H1 (cell line): ENCODE results near the gene TEX13B. TPM values are rescaled to one million over a fixed set of nuclear protein-coding genes. Genes with fewer than 3 reads are reported as not detected.

Experiments used
- CHD1 ChIP-seq: IDR thresholded peaks from 2 replicates; pipeline ENCODE4 v1.6.1; 2012; ENCODE audit warnings: low read depth, low read length, improper control_type of control experiment
- CHD7 ChIP-seq: fragments of 300-600 bp; sonication (generic); IDR thresholded peaks from 2 replicates; pipeline ENCODE4 v1.7.1; 2012; ENCODE audit warnings: low read length, moderate library complexity, mild to moderate bottlenecking, inconsistent platforms; ENCODE audit not compliant: insufficient replicate concordance
- EZH2 ChIP-seq: fragments of 200-600 bp; sonication (generic); IDR thresholded peaks from 2 replicates; pipeline ENCODE4 v1.7.1; 2012; ENCODE audit warnings: low read depth, mild to moderate bottlenecking, moderate library complexity, low read length, inconsistent platforms; ENCODE audit not compliant: severe bottlenecking
- GABPA ChIP-seq: IDR thresholded peaks from 2 replicates; pipeline ENCODE4 v1.6.1; 2011; ENCODE audit warnings: mild to moderate bottlenecking, low read length, moderate library complexity, borderline replicate concordance; ENCODE audit not compliant: insufficient read depth
- KDM4A ChIP-seq: IDR thresholded peaks from one replicate; pipeline ENCODE4 v1.7.1; 2012; ENCODE audit warnings: low read depth, mild to moderate bottlenecking, moderate library complexity, low read length, inconsistent platforms; ENCODE audit not compliant: severe bottlenecking
- RAD21 ChIP-seq, 2 experiments: IDR thresholded peaks in 1 of 2; conservative IDR thresholded peaks in 1 of 2; 2 replicates each; pipeline ENCODE4 v1.6.1; 2011; ENCODE audit warnings: low read depth in 2 of 2, low read length in 2 of 2, improper control_type of control experiment in 1 of 2, inconsistent platforms in 1 of 2, mild to moderate bottlenecking in 1 of 2, moderate library complexity in 1 of 2
- SP1 ChIP-seq: IDR thresholded peaks from 2 replicates; pipeline ENCODE4 v1.6.1; 2011; ENCODE audit warnings: low read depth, low read length
- SRF ChIP-seq: IDR thresholded peaks from 2 replicates; pipeline ENCODE4 v1.6.1; 2011; ENCODE audit warnings: mild to moderate bottlenecking, low read depth, low read length, moderate library complexity
- SUZ12 ChIP-seq: fragments of 200-600 bp; sonication (generic); IDR thresholded peaks from 2 replicates; pipeline ENCODE4 v1.6.1; 2012; ENCODE audit warnings: mild to moderate bottlenecking, inconsistent platforms, low read length, moderate library complexity, mixed read lengths
- polyA plus RNA-seq, 7 experiments: library from polyadenylated mRNA; depleted of rRNA in 3 of 7; stranded (reverse) in 5 of 7; unstranded in 2 of 7; fragments of >200 nt in 5 of 7; fragments of 200-250 nt in 2 of 7; gene quantifications; 1 replicate in 5 of 7; 2 replicates in 1 of 7; 4 replicates in 1 of 7; pipeline versions ENCODE4 v1.2.1 to v1.2.3, GENCODE V29; 2011 to 2013; ENCODE audit warnings: missing spikeins in 2 of 7, mixed read lengths in 2 of 7
- total RNA-seq: library from RNA; stranded (reverse); fragmentation: NEBNext Ultra II Directional; extraction: Animal tissue kit (Norgen Biotek cat#: 25700); gene quantifications from 2 replicates; pipeline ENCODE4 v1.2.1, GENCODE V29; 2021

TEX13B gene
- total and polyA plus RNA-seq, 2 of the 8 experiments (the other 6 are each of a cell fraction or from before 2014, with no cell fraction given): 0.06 to 0.32 TPM

- no peak for TF ChIP-seq CHD7
- no peak for TF ChIP-seq GABPA
- no peak for TF ChIP-seq SUZ12
- TF ChIP-seq CHD1: no peak
- TF ChIP-seq RAD21 (IDR thresholded peaks at IDR 0.05 in 1 of 2, conservative IDR thresholded peaks at IDR 0.05 in 1 of 2; ENCODE audit: low read depth in 2 of 2, low read length in 2 of 2): no peak
- no peak for TF ChIP-seq SP1
- no peak for TF ChIP-seq SRF
- TF ChIP-seq KDM4A: no peak
- no peak for TF ChIP-seq EZH2
These were observed 47.9 kb downstream of the TEX13B start (continued) for GRCh38 chrX:107934262-107934661.
